HepG2 (cell line): ENCODE data around the gene ZMAT2.

Experiments used
- CEBPB ChIP-seq: IDR thresholded peaks from 2 replicates; pipeline ENCODE4 v1.6.1; 2011; ENCODE audit warnings: low read depth, low read length, improper control_type of control experiment, borderline replicate concordance
- MED13 ChIP-seq: sonication (generic); formaldehyde crosslinking; IDR thresholded peaks from 2 replicates; pipeline ENCODE4 v1.5.0; 2020; ENCODE audit warnings: missing genetic modification reagents
- PCBP2 ChIP-seq: fragments of 200-400 bp; formaldehyde crosslinking; optimal IDR thresholded peaks from 2 replicates; pipeline ENCODE3; 2018; ENCODE audit warnings: low read length, low read depth; ENCODE audit not compliant: poor library complexity, severe bottlenecking
- POLR2A ChIP-seq, 2 experiments: IDR thresholded peaks; 2 replicates each; pipeline ENCODE4 v1.6.1; 2011; ENCODE audit warnings: low read depth in 2 of 2, low read length in 2 of 2, mild to moderate bottlenecking in 1 of 2, moderate library complexity in 1 of 2; ENCODE audit not compliant: insufficient read depth in 1 of 2
- POLR2AphosphoS5 ChIP-seq: IDR thresholded peaks from 2 replicates; pipeline ENCODE4 v1.6.1; 2012; ENCODE audit warnings: low read depth, low read length
- PRDM4 ChIP-seq: sonication (generic); formaldehyde crosslinking; IDR thresholded peaks from 2 replicates; pipeline ENCODE4 v1.9.0; 2021; ENCODE audit warnings: missing genetic modification reagents, borderline replicate concordance
- REPIN1 ChIP-seq: sonication (generic); formaldehyde crosslinking; IDR thresholded peaks from 2 replicates; pipeline ENCODE4 v1.8.0; 2022; ENCODE audit warnings: missing genetic modification reagents, low read depth, mild to moderate bottlenecking, borderline replicate concordance
- RNF2 ChIP-seq: fragments of 450-650 bp; conservative IDR thresholded peaks from 2 replicates; pipeline ENCODE4 v1.6.1; 2016; ENCODE audit warnings: low read depth
- SUZ12 ChIP-seq: fragments of 150-350 bp; IDR thresholded peaks from 2 replicates; pipeline ENCODE4 v1.6.1; 2014; ENCODE audit warnings: low read depth, low read length

DNA sequence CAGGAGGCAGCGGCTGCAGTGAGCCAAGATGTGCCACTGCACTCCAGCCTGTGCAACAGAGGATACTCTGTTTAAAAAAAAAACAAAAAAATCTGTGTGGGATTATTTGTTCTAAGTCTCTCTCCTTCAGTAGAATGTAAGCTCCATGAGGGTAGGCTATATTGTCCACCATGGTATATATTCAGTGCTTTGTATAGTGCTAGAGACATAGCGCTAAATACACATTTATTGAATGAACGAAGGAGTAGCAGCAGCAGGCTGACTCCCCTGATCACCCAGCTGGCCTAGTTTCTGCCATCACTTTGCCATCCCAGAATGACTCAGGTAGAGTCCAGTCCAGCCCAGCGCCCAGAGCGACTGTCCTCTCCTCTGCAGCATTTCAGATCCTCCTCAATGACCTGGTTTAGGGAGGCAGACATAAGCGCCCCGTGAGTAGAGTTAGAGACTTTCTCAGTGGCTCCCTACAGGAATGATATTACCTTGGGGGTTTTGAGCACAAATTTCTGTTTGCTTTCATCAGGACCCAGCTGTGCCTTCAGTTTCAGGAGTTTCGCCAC is 9.8 kb upstream of the ZMAT2 start:
- TF ChIP-seq POLR2AphosphoS5 = no peak
- no peak for TF ChIP-seq POLR2A (IDR thresholded peaks at IDR 0.05; ENCODE audit: insufficient read depth in 1 of 2, low read depth in 2 of 2, low read length in 2 of 2)
- no peak for TF ChIP-seq SUZ12
- TF ChIP-seq PCBP2 = no peak
- no peak for TF ChIP-seq RNF2
- TF ChIP-seq CEBPB = no peak
- no peak for TF ChIP-seq PRDM4 (CRISPR knock-in tag)
- no peak for TF ChIP-seq REPIN1 (CRISPR knock-in tag)
- TF ChIP-seq MED13 (CRISPR knock-in tag) = no peak
